Choroid plexus epithelial cell (primary cell): ENCODE data around the gene COL6A1.

ENCODE experiments used
- DNase-seq: peaks from one replicate; pipeline ENCODE4 v3.0.0-alpha.2; 2010; ENCODE audit warnings: low read depth
- H3K4me3 ChIP-seq: 2 replicates; pipeline ENCODE4 v1.5.1; 2011; ENCODE audit warnings: low read depth, mild to moderate bottlenecking, control low read depth, low read length, moderate library complexity
- CTCF ChIP-seq: conservative IDR thresholded peaks from 2 replicates; pipeline ENCODE4 v1.5.1; 2011; ENCODE audit warnings: low read depth, mild to moderate bottlenecking, control low read depth, inconsistent platforms, low read length, moderate library complexity

Gene COL6A1

GRCh38 chr21:45988366-45989347 is 7.1 kb downstream of the COL6A1 start:
- no peak overlapping the region for H3K4me3 ChIP-seq
- no peak for DNase-seq
- no peak for TF ChIP-seq CTCF

- TF ChIP-seq CTCF: no peak
- DNase-seq: no peak
- no peak overlapping the region for H3K4me3 ChIP-seq
These were observed 7.9 kb downstream of the COL6A1 start for GRCh38 chr21:45989355-45990048.

- DNase-seq: no peak
- no peak for TF ChIP-seq CTCF
- no peak overlapping the region for H3K4me3 ChIP-seq
These were observed 8.6 kb downstream of the COL6A1 start for GRCh38 chr21:45990049-45990711.

- TF ChIP-seq CTCF: no peak
- no peak overlapping the region for H3K4me3 ChIP-seq
- no peak for DNase-seq
These were observed 9.4 kb downstream of the COL6A1 start for GRCh38 chr21:45990741-45991605.

GRCh38 chr21:45991606-45992300 is 10.2 kb downstream of the COL6A1 start:
- no peak for DNase-seq
- no peak for TF ChIP-seq CTCF
- no peak overlapping the region for H3K4me3 ChIP-seq
